D341Med (cell line): ENCODE data around the gene INPP5B.

Experiments
- DNase-seq: peaks from one replicate; pipeline ENCODE4 v3.0.0; 2012; ENCODE audit warnings: low spot score

Gene INPP5B

DNA sequence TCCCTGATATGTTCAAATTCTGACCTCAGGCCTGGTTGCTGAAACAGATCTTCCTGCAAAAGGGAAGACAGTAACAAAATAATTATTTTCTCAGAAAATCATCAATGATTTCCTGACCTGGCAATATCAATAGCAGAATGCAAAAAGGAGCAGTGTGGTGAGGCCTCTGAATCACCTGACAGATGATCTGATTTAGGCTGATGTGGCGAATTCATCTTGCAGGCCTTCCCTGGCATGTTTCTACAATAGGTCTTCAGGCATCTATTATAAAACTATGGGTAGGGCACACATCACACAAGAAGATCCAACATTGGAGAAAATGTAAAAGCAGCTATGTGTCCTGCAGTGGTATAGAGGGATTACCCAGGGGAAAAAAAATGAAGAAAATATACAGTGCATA is 80.4 kb downstream of the INPP5B start:
- no peak for DNase-seq

DNA sequence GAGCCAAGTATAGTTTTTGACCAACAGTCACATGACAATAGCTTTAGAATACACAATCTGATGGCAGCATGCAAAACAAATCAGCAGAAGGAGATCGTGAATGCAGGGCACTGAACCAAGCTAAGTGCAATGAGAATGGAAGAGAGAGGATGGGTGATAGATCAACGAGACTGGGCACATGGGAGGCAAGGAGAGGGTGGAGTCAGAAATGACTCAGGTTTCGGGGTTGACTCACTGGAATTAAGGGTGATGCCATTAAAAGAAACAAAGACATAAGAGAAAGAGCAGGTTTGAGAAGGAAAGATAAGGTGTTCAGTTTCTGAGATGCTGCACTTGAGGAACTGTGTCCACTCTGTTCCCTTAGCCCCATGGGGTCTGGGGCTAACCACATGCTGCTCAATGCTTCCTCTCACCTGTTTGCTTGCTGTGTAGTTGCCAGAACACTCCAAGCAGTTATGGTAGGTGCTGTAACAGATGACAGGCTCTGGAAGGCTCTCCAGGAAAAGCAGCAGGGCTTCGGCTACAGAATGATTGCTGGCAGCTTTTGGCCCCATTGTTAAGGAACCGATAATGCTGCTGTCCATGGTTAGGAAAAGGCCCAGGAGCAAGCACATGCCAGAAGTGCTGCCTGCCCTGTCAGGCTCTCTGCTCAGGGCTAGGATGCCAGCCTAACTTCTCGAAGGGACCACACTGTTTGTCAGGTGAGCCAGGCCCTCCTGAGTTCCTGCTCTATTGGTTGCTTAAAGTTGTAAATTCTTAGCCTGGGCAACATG is 81.3 kb downstream of the INPP5B start:
- no peak for DNase-seq

DNA sequence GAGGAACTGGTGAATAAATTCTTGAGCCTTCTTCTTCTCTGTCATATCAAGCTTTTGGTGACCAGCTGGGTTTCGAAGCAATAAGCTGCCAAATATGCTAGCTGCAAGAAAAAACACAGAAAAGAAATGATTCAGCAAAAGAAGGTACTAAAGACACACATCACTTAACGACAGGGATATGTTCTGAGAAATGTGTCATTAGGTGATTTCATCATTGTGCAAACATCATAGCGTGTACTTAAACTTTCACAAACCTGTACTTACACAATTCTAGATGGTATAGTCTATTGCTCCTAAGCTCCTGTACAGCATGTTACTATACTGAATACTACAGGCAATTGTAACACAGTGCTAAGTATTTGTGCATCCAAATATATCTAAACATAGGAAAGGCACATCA is 84.5 kb downstream of the INPP5B start:
- DNase-seq = no peak

DNA sequence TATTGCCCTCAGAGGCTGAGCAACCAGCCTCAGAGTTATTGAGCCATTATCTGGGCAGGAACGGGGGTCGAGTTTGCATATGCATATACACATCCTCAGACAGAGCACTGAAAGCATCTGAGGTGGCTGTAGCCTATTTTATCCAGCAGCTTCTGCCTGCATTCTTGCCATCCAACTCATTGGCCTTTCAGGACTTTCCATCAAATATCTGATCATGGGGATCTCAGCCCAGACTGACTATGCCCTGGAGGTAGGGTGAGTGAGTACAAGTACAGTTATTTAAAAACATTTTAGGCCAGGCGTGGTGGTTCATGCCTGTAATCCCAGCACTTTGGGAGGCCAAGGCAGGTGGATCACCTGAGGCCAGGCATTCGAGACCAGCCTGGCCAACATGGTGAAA is 85.7 kb downstream of the INPP5B start:
- DNase-seq = no peak

- no peak for DNase-seq
Measured at GRCh38 chr1:37860346-37860666, 86.5 kb downstream of the INPP5B start.

- peak; percentile 96 for DNase-seq
Measured at GRCh38 chr1:37859507-37860345, 87.1 kb downstream of the INPP5B start, which contains the start of gene MTF1. MTF1 (minus strand) TSS chr1:37859592; CDS start chr1:37857658, 1,934 bp downstream.

- no peak for DNase-seq
Measured at GRCh38 chr1:37858931-37859506, 87.8 kb downstream of the INPP5B start.

DNA sequence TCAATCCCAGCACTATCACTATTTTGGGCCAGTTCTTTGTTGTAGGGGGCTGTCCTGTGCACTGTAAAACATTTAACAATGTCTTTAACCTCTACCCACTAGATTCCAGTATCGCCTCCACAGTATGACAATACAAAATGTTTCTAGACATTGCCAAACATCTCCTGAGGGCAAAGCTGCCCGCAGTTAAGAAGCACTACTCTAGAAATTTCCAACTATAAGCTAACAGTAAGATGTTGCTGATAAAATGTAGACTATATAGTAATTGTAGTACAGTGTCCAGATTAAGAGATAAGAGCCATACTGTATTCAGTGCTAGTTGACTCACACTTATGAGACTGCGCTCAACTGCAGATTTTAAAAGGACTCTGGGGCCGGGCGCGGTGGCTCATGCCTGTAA is 92.4 kb downstream of the INPP5B start:
- no peak for DNase-seq

DNA sequence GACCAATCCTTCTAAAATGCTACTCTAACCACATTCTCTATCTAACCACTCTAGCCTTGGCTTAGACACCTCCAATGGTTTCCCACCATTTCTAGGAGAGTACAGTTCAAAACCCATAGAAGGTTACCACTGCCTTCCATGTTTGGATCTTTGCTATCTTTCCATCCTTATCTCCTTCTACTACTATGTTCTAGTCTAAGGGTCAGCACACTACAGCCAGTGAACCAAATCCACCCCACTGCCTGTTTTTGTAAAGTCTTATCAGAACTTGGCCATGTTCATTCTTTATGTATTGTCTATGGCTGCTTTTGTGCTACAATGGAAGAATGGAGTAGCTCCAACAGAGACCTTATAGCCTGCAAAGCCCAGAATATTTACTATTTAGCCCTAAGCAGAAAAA is 93.7 kb downstream of the INPP5B start:
- DNase-seq = no peak

DNA sequence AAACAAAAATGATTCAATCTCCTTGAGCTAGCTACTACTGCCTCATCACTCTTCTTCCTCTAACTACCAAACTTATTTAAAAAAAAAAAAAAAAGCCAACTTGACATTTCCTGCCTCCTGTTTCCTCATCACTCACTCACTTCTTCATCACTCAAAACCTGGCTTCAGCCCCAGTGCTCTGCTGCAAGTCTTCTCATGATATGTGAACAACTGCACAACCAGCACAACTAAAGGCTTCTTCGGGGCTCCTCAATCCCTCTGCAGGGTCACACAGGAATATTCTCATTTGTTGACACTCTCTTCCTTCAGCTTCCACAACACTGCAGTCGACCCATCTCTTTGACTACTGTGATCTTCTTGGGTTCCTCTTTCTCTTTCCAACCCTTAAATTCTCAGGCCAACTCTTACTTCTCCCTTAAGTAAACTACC is 95.1 kb downstream of the INPP5B start:
- DNase-seq = no peak

DNA sequence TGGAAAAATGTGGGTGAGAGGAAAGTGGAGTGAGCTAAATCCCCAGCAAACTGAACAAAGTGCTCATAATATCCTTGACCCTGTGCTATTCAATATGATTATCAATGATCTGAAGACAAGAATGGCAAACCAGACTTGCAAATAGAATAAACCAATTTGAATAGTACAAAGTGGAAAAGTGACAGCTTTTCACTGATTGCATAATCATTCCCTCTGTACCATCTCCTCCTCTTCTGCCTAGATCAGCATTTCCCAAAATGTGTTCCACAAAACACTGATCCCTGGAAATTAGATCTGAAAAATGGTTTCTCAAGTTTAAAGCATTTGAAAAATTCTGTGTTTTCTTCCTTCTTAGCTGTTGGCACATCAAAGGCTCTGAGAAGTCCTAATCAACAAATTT is 95.6 kb downstream of the INPP5B start:
- DNase-seq = no peak

- DNase-seq = no peak
Measured at GRCh38 chr1:37850352-37850955, 96.4 kb downstream of the INPP5B start.

DNA sequence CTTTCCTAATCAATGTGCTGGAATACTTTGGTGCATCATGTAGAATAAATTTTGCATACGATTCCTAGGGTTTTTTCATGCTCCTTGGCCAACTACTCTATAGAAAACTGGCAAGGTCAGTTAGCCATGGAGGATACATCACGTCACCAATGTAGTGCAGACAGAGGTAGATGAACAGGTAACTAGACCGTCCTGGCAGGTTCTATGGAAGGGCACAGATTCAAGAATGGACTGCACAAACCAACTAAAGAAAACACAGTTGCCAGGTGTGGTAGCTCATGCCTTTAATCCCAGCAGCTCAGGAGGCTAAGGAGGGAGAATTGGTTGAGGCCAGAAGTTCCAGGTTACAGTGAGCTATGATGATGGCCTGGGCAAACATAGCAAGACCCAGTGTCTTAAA is 97.4 kb downstream of the INPP5B start:
- no peak for DNase-seq

GRCh38 chr1:37846647-37847339 is 100.1 kb downstream of the INPP5B start:
- no peak for DNase-seq

GRCh38 chr1:37845786-37846185 is 101.1 kb downstream of the INPP5B start:
- no peak for DNase-seq

DNA sequence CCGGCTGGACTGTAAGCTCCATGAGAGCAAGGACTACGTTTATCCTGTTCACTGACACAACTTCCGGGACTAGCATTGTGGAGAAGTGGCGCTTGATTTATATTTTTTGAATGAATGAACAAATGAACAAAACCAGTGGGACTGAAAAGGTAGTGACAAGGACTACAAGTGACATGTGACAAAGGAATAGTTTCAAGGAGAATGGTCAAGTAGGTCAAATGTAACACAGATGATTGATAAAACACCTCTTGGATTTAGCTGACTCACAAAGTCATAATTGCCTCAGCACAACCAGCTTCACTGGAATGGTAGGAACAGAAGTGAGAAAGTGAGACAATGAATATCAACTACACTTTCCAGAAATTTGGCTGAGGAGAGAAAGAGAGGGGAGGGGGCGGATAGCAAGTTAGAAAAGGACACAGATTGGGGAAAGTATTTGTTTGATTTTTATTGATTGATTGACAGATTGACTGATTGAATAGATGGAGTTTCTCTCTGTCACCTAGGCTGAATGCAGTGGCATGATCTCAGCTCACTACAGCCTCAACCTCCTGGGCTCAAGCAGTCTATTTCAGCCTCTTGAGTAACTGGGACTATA is 101.7 kb downstream of the INPP5B start:
- DNase-seq = no peak

DNA sequence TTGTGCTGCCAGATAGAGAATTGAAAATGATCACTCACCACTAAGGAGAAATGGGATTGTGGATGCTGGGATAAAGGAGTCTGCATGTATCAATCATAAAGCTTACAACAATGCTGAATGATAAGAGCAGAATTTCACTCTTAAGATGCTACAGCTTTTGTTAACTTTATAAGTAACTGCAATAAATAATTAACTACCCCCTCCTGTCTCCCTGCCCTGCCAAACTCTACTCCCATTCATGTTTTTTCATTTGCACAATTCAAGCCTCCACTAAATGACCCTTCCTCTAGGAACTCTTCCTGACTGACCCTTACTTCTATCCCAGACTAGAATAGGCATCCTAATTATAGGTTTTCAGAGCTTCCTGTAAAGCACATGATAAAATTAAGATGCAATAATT is 102.3 kb downstream of the INPP5B start:
- no peak for DNase-seq

DNA sequence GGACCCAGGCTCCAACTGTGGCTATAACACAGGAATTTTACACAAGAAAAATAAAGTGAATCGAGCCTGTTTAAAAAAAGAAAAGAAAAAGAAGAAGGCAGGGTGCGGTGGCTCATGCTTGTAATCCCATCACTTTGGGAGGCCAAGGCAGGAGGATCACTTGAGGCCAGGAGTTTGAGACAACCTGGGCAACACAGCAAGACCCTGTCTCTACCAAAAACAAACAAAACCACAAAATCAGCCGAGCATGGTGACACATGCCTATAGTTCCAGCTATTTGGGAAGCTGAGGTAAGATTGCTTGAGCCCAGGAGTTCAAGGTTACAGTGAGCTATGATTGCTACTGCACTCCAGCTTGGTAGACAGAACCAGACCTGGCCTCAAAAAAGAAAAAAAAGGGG is 105.2 kb downstream of the INPP5B start:
- DNase-seq = no peak

GRCh38 chr1:37840711-37841110 is 106.1 kb downstream of the INPP5B start:
- DNase-seq = no peak

DNA sequence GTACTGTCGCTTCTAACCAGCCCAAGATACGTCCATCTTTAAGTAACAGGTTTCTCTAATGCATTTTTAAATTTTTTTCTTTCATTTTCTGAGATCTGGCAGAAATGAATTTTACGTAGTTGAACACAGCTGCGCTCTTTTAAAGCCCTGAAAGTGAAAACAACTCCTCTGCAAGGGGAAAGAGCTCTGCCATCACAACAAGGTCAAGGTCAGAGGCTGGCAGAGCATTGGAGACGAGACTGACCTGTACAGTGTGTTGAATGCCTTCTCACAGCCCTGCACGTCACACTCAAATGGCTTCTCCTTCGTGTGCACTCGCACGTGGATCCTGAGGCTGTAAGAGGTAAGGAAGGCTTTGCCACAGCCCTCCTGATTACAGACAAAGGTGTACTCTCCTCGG is 107.2 kb downstream of the INPP5B start:
- no peak for DNase-seq

DNA sequence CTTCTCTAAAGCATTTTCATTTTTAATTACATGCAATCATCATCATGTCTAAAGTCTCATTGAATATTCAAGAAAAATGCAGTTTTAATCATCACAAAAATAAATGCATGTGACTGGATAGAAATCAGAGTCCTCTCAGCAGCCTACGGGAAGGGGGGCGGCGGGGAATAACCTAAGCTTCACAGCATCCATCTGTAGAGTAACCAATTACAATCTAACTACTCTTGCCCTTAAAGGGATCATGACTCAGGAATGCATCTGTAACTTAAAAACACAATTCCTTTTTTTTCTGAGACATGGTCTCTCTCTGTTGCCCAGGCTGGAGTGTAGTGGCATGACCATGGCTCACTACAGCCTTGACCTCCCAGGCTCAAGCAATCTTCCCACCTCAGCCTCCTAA is 110.1 kb downstream of the INPP5B start:
- DNase-seq = no peak

DNA sequence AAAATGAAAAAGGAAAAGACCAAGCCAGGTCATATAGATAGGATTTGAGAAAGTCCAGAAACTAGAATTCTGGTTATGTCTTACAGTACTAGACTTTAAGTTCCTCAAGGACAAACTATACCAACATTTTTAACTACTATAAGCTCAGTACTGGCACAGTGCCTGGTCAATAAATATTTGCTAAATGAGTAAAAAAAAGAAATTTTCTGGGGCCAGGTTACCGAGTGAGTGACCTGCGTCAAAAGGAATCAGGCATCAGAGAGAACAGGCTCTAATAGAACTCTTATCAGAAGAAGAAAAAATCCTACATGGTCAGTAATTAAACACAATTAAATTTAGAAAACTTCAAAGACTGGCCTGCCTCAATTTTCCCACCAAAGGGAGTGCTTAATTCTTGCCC is 115.0 kb downstream of the INPP5B start:
- no peak for DNase-seq
